HFFc6 (cell line): ENCODE results near the gene CHRNA5. TPM values are rescaled to one million over a fixed set of nuclear protein-coding genes. Genes with fewer than 3 reads are reported as not detected.

Experiments used
- DNase-seq: peaks from one replicate; pipeline ENCODE4 v3.0.0-alpha.2; 2018
- H3K27ac Mint-ChIP-seq: 2 replicates; pipeline ENCODE4 v1.8.0; 2020; ENCODE audit warnings: mild to moderate bottlenecking, mixed read lengths
- H3K27me3 Mint-ChIP-seq: 2 replicates; pipeline ENCODE4 v1.8.0; 2021; ENCODE audit warnings: mild to moderate bottlenecking, moderate library complexity, mixed read lengths; ENCODE audit not compliant: insufficient read depth
- H3K36me3 Mint-ChIP-seq: 2 replicates; pipeline ENCODE4 v1.8.0; 2021; ENCODE audit warnings: low read depth, mixed read lengths
- H3K4me1 Mint-ChIP-seq: 2 replicates; pipeline ENCODE4 v1.8.0; 2020; ENCODE audit warnings: low read depth, mixed read lengths
- H3K4me3 Mint-ChIP-seq: 2 replicates; pipeline ENCODE4 v1.8.0; 2020; ENCODE audit warnings: mild to moderate bottlenecking, moderate library complexity, mixed read lengths
- H3K9me3 Mint-ChIP-seq: 2 replicates; pipeline ENCODE4 v1.8.0; 2020; ENCODE audit warnings: mild to moderate bottlenecking, mixed read lengths
- CTCF ChIP-seq: fragments of 200-600 bp; sonication (generic); IDR thresholded peaks from 2 replicates; pipeline ENCODE4 v1.5.0; 2021; ENCODE audit warnings: antibody characterized with exemption, mild to moderate bottlenecking
- total RNA-seq, 6 experiments: library from RNA; stranded (reverse); fragmentation: NEBNext Ultra II Directional; extraction: Animal tissue kit (Norgen Biotek cat#: 25700); gene quantifications; 2 replicates in 1 of 6; 3 replicates in 5 of 6; pipeline ENCODE4 v1.2.3, GENCODE V29; 2021

Gene CHRNA5
- total RNA-seq, 6 experiments from 2014 or later, result 0.94 to 2.1 (median 1.6) TPM

- DNase-seq, result no peak
- Mint-ChIP-seq H3K27me3 (peaks cover 54% of the 10 kb centered on the region), H3K36me3 (no peaks in the 10 kb centered on the region), H3K4me1 (peaks cover under 1% of the 10 kb centered on the region; the same call in 1 of the 2 replicates), H3K9me3 (no peaks in the 10 kb centered on the region), H3K4me3 (no peak overlapping the region), H3K27ac (no peak overlapping the region)
- no peak for TF ChIP-seq CTCF
These were observed 58.6 kb downstream of the CHRNA5 start for GRCh38 chr15:78623786-78624497.

- no peaks in the 10 kb centered on the region for H3K36me3 Mint-ChIP-seq
- H3K9me3 Mint-ChIP-seq, result no peaks in the 10 kb centered on the region
- DNase-seq, result no peak
- no peak overlapping the region for H3K27ac Mint-ChIP-seq
- peaks cover 53% of the 10 kb centered on the region for H3K27me3 Mint-ChIP-seq
- no peaks in the 10 kb centered on the region for H3K4me1 Mint-ChIP-seq
- no peak for TF ChIP-seq CTCF
- no peak overlapping the region for H3K4me3 Mint-ChIP-seq
These were observed 59.6 kb downstream of the CHRNA5 start for GRCh38 chr15:78624651-78625590.

GRCh38 chr15:78625606-78626280 is 60.4 kb downstream of the CHRNA5 start:
- no peaks in the 10 kb centered on the region for H3K9me3 Mint-ChIP-seq
- H3K27ac Mint-ChIP-seq, result no peak overlapping the region
- DNase-seq, result no peak
- no peaks in the 10 kb centered on the region for H3K36me3 Mint-ChIP-seq
- TF ChIP-seq CTCF, result no peak
- peaks cover 51% of the 10 kb centered on the region for H3K27me3 Mint-ChIP-seq
- H3K4me1 Mint-ChIP-seq, result no peaks in the 10 kb centered on the region
- no peak overlapping the region for H3K4me3 Mint-ChIP-seq

GRCh38 chr15:78626381-78626995 is 61.2 kb downstream of the CHRNA5 start:
- no peak for TF ChIP-seq CTCF
- H3K4me1 Mint-ChIP-seq, result no peaks in the 10 kb centered on the region
- peaks cover 47% of the 10 kb centered on the region for H3K27me3 Mint-ChIP-seq
- H3K9me3 Mint-ChIP-seq, result no peaks in the 10 kb centered on the region
- H3K4me3 Mint-ChIP-seq, result no peak overlapping the region
- DNase-seq, result no peak
- H3K36me3 Mint-ChIP-seq, result no peaks in the 10 kb centered on the region
- no peak overlapping the region for H3K27ac Mint-ChIP-seq

- no peak for TF ChIP-seq CTCF
- Mint-ChIP-seq H3K27ac (no peak overlapping the region), H3K36me3 (no peaks in the 10 kb centered on the region), H3K4me3 (no peak overlapping the region), H3K9me3 (no peaks in the 10 kb centered on the region), H3K4me1 (no peaks in the 10 kb centered on the region), H3K27me3 (peaks cover 44% of the 10 kb centered on the region)
- no peak for DNase-seq
These were observed 62.0 kb downstream of the CHRNA5 start for GRCh38 chr15:78627348-78627747.
